Fibroblast of gingiva (primary cell): ENCODE results near the gene MED4.
"Not testable (repeated sequence)": the region's sequence is repeated elsewhere in the genome, so short reads cannot be mapped to it uniquely, and the experiment has no call there.

Experiments
- DNase-seq: peaks from one replicate; pipeline ENCODE4 v3.0.0-alpha.2; 2011; ENCODE audit warnings: low read depth

The MED4 gene

DNA sequence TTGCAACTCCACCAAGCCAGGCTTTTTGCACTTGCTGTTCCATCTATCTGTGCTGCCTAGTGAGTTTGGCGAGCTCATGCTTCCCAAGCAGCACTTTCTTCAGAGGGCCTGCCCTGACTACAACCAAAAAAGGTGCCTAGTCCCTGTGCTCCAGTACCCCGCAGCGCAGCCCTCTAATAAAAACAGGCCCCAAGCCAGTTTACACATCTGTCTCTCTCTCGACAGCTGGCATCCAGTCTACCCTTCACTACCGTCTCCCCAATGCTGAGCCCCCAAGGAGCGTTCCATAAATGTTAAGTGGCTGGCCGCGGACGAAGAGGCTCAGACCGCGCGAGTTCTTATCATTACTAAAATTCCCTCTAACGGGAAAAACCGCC is 512 bp downstream of the MED4 start:
- no peak for DNase-seq

DNA sequence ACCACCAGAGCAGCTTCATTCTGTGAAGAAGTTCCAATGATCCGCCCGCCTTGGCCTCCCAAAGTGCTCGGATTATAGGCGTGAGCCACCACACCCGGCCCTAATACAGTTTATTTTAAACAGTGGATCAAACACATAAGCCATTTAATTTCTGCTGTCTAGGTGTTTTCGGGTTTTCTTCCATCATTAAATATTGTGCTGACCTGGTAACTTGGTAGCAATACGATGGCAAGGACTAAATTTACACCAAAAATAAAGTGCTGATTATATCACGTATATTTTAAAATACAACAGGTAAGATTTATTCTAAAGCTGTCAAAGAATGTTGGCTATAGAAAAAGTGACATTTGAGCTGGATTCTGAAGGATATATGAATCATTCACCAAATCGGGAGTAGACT is 1.3 kb downstream of the MED4 start:
- no peak for DNase-seq

DNA sequence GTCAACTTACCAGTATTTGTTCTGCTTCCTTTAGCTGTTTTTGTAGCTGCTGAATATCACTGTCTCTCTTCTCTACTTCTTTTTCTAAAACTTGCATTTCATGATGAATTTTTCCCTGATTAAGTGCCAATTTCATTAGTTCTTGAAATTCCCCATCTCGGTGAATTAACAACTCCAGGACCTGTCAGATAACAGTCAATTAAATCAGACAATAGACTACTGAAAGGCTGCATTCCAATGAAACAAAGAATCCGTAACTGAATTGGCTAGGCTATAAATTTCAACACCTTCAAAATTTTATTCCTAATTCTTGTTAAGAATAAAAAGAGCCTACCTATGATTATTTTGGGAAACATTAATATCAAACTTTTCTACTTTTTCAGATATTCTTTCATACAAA is 8.6 kb downstream of the MED4 start:
- no peak for DNase-seq

DNA sequence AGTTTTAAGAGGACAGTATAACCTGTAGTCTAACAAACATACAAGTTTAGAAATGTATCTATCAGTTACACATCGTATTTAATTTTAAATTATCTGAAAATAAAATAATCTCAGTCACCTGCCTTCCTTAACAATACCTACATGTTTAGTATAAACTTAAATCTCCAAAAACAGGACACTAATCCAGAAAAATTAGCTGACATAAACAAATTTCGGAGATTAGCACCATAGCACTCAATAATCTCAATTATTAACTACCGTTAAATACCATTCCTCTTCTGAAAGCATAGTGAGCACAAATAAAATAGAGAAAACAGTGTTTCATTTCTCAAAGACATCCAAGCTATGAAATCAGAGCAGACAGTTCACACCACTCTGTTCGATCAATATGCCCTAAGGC is 13.2 kb downstream of the MED4 start:
- DNase-seq = no peak

DNA sequence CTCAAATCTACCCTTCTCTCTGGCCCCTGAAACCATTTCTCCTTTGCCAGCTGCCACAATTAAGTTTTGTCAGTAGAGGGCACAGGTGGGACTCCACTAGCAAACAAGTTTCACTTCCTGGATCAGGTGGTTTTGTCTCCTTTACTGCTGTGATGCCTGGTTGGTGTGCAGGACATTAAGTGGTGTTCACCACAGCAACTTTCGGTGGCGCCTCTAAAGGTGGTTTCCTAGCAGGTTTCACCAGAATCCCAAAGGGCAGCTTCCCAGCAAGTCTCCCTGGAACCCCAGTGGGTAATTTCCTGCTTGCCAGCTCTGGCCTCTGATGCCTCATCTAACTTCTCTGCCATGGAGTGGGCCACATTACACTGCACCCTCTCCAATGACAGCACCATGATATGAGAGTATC is 16.6 kb downstream of the MED4 start:
- DNase-seq = no peak

DNA sequence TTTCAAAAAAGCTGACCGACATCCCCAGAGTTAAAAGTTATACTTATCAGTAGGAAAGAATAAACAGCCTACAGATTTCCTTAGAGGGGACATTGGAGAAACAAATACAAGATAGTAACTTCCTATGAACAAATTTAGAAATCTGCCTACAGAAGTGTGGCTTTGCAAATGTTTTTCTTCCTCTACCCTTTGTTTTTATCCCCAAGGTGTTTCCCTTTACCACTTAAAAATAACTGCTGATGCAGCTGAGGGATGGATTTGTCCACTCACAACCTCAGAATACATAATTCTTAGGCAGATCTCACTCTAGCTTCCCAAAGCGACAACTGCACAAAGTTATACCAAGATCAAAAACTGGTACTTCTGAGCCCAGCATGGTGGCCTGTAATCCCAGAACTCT is 20.9 kb downstream of the MED4 start:
- no peak for DNase-seq

DNA sequence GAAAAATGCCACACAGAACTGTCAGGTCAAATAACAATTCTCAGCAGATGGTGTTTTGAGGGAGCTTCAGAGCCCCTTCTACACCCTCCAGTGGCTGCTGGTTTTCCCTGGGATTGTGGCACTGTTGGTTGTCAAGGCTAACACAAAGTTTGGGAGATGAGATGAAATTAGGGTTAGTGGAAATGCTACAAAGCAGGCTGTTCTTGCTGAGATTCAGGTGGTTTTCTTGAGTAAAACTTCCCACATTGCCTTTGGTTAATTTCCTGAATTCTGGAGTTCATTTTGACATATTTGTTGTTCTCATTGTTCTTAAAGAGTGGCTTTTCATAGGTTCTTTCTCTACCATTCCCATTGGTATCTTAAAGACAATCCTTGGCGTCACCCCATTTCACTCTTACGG is 22.1 kb downstream of the MED4 start:
- no peak for DNase-seq

DNA sequence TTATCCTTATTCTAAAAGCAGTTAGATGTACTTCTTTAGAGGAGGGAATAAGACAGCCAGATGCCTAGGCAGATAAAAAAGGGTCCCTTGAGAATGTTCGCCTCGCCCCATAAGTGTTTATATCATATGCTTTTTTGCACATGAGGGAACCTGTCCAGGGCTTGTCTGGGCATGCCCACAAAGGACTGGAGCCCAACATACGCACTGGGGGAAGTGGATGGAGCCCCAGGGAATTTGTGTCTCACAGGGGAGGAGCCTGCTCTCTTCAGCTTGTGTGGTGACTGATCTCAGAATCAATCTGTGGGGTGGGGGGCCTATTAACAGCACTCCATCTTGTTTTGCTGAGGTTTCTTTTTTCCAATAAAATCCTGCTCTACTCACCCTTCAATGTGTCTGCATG is 22.6 kb downstream of the MED4 start:
- no peak for DNase-seq

DNA sequence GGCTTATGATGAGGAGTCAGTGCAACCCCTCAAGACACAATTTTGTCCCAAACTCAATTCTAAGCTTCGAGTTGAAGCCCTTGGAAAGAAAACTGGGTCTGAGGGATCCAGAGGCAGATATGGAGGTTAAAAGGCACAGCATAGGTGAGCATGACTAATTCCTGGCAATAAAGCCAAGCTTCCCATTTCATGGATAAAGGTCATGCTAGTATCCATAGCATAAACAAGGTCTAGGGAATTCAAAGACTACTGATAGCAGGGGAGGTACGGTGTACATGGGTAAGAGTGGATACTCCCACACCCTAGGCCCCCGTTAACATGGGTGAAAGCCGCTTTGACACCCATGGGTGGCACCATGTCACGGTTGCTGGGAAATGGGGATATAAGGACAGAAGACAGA is 24.0 kb downstream of the MED4 start:
- DNase-seq = no peak

DNA sequence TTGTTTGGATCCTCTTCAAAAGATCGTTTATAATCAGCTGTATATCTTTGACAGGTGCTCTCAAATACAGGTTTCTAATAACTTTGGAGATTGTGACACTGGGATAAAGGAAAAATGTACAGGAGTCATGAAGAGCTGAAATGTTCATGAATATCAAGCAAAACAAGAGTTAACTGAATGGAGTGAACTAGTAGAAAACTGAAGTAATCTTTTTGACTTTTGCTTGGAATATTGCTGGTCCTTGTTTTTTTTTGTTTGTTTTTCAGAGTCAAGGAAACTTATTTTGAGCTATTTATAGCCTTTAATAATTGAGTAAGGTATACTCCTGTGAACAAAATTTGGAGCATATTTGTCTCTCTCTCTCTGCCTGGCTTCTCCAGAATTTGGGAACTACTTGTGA is 25.3 kb downstream of the MED4 start:
- DNase-seq = no peak

DNA sequence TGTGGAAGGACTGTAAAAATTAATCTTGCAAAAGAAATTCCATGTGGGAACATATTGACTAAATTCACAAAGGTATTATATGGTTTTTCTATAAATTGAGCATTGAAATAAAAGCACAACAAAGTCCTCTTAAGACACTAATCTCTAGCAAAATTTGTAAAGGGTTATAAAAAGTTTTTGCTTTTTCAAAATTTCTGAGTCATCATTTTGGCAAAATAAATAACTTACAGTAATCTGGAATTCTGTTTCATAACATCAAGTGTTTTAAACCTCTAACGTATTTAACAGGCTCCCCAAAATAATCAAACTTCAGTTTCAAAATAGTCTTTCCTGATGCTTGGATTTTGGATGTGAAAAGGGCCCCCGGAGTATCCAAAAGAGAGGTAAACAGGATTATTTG is 26.0 kb downstream of the MED4 start:
- DNase-seq = no peak

DNA sequence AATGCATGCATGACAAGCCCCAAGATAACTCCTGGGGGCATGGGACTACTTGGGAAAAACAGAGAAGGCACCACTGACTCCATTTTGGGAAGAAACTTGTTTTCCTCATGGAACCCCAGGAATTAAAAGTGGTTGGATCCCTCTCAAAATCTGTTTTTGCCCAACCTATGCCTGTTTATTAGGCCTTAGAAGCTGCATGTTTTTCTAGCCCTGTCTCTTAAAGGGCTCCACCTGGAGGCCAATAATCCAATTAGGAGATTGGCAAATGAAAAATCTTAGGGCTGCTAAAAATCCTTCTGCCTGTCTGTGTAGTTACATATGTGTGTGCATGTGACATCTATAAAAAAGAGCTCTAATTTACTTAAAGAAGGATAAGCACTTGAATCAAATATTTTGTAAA is 26.9 kb downstream of the MED4 start:
- no peak for DNase-seq

DNA sequence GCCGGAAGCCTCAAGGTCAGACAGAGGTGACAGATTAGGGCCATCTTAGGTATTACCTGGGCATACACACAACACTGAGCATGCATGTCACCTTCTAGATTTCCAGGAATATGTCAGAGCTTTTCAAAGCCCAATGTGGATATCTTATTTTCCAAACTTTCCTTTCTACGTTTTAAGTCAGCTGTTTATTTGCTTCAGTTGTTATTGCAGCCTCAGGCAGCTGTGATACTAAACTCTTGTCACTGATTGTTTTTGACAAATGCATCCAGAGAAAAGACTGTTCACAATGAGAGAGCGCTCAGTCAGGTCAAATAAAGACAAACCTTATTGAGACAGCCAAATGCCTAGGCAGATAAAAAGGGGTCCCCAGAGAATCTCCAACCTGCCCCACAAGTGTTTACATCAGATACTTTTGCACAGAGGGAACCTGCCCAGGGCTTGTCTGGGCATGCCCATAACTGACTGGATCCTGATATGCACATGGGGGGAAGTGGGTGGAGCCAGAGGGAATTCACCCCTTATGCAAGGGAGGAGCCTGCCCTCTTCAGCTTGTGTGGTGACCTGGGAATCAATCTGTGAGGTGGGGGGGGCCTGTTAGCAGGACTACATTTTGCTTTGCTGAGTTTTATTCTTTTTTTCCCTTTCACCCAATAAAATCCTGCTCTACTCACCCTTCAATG is 28.5 kb downstream of the MED4 start:
- DNase-seq = no peak

DNA sequence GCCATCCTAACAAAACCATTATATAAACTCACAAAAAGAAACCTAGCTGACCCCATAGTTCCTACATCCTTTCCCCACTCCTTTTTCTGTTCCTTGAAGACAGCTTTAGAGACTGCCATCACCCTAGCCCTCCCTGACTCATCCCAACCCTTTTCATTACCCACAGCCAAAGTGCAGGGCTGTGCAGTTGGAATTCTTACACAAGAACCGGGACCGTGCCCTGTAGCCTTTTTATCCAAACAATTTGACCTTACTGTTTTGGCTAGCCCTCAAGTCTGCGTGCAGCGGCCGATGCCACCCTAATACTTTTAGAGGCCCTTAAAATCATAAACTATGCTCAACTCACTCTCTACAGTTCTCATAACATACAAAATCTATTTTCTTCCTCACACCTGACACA is 35.0 kb downstream of the MED4 start:
- DNase-seq = not testable (repeated sequence)

DNA sequence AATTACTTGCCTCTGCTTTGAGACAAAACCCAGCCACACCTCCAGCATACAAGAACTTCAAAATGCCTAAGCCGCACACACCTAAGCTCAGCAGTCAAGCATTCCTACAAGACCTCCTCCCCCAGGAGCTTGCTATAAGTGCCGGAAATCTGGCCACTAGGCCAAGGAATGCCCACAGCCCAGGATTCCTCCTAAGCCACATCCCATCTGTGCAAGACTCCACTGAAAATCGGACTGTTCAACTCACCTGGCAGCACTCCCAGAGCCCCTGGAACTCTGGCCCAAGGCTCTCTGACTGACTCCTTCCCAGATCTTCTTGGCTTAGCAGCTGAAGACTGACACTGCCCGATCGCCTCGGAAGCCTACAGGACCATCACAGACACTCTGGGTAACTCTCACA is 36.4 kb downstream of the MED4 start:
- not testable (repeated sequence) for DNase-seq

DNA sequence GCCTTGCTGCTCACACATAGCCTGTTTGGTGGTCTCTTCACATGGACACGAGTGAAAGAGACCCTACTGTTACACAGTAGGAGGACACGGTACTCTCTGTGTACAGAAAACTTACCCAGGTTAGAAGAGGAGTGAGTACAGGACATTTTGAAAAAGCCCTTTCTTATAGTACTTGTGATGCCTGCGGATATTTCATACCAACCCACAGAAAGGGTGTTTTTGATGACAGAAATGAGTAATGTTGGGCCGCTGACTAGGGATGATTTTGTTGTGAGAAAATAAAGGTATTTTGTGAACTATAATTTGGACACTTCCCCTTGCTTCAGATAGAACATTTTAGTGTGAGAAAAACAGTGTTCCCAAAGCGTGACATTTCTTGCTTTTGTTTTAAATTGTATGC is 39.2 kb downstream of the MED4 start:
- DNase-seq = no peak

DNA sequence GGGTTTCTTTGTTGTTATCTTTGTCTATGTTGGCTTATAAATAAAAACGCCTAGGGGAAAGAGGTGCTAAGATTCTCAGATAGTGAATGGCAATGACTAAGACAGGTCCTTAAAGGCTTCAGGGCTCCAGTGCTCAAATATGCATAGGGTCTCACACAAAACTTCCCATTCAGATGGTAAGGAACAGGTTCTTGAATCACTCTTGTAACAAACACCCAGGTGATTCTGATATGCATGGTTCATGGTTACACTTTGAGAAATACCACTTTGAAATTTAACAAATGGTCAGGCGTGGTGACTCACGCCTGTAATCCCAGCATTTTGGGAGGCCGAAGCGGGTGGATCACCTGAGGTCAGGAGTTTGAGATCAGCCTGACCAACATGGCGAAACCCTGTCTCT is 40.3 kb downstream of the MED4 start:
- DNase-seq = no peak

DNA sequence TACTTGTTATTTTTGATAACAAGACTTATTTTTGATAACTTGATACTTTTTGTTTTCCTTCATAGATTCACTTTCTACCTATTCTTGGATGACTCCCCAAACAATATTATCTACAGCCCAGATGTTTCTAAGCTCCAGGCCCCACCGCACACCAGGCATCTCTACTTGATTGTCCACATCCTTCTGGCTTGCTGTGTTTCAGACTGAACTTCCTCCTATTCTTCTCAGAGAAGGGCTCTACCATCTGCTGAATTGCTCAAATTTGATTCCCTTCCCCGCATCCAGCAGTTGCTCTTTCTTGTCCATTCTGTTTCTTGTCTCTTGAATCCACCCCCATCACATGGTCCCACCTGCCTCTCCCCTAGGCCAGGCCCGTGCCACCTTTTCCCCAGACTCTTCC is 44.4 kb downstream of the MED4 start:
- no peak for DNase-seq

DNA sequence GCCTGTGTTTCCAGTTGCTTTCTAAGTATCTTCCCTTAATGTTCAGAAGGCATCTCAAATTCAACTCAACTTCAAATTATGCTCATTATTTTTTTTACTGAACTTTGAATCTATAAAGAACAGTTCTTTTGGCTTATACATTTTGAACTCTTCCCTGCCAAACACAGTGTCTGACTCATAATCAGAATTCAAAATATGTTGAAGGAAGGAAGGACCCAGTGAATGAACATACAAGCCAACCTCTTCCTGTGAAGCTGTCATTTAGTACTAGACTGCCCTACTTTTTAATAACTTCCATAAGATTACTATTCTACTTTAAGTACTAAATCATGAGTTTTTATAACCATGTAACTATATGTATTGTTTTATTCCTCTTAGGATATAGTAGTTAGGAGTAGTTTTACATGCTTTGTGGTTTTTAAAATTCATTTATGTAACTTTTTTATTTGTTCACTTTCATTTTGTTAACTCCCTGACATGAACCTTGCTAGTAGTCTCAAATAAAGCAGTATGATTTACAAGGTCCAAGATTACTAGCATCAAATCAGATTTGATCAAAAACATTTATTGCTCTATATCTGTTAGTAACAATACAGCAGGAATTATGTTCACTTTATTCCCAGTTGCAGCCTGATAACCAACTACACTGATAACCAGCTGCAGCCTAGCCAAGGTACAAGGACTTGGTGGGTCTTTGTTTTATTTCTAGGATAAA is 51.0 kb downstream of the MED4 start:
- peak; percentile 62 for DNase-seq

DNA sequence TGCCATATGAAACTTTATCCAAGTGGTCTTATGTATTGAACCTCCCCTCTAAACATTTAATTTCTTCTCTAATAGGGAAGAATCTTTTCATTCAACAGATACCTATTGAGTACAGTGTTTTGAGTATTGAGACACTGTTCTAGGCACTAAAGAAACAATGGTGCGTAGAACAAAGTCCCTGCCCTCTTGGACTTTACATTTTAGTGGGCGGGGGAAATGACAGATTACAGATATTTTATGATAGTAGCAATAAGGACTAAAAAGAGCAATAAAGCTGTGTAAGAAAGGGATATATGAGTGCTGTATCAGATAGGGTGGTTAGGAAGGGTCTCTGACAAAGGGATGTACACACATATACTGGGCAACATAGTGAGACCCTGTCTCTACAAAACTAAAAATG is 52.0 kb downstream of the MED4 start:
- DNase-seq = no peak

DNA sequence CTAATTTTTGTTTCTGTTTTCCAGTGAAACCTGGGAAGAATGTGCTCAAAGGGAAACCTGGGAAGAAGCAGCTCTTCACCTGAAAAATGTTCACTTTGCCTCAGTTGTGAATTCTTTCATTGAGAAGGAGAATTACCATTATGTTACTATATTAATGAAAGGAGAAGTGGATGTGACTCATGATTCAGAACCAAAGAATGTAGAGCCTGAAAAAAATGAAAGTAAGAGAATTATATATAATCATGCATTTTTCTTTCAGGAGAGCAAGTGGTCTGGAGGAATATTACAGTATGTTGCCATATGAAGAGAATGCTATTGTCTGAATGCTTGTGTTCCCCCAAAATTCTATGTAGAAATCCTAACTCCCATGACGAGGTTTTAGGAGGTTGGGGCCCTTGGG is 54.0 kb downstream of the MED4 start:
- no peak for DNase-seq

DNA sequence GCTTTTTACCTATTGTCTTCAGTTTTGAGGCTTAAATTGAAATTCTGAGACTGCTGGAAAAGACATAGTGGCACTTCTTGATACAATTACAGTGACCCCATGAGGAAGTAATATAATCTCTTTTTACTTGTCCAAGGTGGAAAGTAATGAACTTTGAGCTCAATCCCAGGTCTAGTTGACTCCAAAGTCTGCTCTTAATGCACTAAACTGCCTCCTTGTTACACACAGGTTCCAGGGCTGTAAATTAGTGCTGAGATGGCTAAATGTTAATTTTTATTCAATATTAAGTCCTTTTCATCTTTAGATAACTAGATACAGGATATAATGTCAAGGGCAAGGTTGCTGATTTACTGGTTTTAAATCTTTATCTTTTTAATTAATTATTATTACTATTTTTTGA is 54.9 kb downstream of the MED4 start:
- DNase-seq = no peak

DNA sequence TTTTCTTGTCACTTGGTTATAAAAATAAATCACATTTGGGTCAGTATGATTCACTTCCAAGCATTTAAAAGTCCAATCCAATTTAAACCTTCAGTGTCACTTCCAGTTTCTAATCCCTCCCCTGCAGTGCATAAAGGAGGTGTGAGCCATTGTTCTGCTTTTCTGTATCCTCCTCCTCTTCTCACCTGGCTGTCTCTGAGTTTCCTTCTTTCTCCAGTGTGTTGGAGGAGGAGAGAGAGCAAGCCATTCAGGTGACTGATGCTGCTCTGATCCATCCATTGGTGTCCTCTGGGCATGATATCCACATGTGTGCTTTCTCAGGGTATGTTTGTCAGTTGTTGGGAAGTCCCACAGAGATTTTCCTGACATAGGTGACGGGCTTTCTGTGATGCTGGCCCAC is 56.1 kb downstream of the MED4 start:
- no peak for DNase-seq
